Measurements from ENCODE around the gene OR2J2.
"Not testable (repeated sequence)": the region's sequence is repeated elsewhere in the genome, so short reads cannot be mapped to it uniquely, and the experiment has no call there.

Gene OR2J2

GRCh38 chr6:29170607-29171006, at the start of gene OR2J2:
TSS of gene OR2J2 (plus strand) at chr6:29170907. CDS start at chr6:29173636, 2,729 bp downstream.
- DNase-seq (ENCODE audit: low spot score): not testable (repeated sequence)

DNA sequence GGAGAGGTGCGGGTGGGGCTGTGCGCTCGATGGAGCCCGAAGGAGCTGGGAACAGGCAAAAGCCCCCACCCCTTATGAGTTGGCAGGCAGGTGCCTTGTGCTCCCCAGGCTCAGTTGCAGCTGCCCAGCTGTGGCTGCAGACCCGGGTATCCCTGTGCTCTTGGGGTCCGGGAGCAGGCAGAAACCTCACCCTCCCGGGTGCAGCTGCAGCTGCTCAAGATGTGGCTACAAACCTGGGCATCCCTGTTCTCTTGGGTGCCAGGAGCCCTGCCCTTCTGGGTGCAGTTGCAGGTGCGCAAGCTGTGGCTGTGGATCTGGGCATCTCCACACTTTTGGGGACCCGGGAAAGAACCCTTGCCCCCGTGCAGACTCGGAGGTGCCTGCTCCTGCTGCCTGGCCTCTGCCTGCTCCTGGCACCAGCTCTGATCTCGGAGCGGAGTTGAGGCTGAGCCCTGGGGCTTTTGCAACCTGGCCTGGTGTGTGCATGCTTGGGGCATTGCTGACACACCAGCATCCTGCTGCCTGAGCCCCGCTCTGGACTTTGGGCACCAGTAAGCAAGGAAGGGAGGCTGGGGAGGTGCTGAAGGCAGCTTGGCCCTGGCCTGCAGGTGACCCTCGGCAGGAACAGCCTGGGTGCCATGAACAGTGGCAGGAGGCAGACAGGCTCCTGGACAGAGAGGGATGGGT, 41.2 kb upstream of the OR2J2 start:
- no peak for DNase-seq (ENCODE audit: low spot score)

- DNase-seq (ENCODE audit: low spot score): no peak
These were observed 40.1 kb upstream of the OR2J2 start for GRCh38 chr6:29130644-29131043.

GRCh38 chr6:29131691-29132090, 39.0 kb upstream of the OR2J2 start:
- DNase-seq (ENCODE audit: low spot score): no peak

DNA sequence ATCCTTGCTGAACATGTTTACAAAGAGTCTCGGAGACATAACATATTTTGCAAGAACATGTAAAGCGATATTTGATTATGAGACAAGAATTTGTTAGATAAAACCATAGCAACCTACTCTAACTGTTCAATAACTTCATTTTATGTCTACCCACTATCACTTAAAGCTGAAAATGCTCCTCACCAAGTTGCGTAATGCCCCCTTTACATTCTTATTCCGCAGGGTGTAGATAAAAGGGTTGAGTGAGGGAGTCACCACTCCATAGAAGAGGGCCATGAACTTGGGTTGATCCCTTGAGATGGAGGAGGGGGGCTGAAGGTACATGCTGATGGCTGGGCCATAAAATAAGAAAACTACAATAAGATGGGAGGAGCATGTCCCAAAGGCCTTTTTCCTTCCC, 33.0 kb upstream of the OR2J2 start:
- DNase-seq (ENCODE audit: low spot score): no peak

- DNase-seq (ENCODE audit: low spot score): no peak
These were observed 29.1 kb upstream of the OR2J2 start for GRCh38 chr6:29141606-29142005.

DNA sequence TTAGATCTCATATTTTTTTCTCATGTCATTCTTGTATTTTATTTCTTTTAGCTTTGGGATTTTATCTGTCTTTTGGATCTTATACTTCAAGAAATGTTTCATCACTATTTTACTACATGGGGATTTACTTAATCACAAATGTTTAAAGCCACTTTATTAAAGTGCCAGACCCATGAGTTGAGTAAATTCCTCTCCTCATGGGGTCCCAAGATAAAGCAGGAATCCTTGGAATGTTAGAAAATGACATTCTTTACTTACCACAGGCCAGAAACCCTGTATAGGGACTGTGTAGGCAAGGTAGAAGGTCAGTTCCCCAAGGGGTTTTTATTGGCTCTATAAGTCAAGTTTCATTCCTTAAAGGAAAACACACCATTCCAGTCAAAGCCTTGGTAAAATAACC, 28.4 kb upstream of the OR2J2 start:
- DNase-seq (ENCODE audit: low spot score): no peak

DNA sequence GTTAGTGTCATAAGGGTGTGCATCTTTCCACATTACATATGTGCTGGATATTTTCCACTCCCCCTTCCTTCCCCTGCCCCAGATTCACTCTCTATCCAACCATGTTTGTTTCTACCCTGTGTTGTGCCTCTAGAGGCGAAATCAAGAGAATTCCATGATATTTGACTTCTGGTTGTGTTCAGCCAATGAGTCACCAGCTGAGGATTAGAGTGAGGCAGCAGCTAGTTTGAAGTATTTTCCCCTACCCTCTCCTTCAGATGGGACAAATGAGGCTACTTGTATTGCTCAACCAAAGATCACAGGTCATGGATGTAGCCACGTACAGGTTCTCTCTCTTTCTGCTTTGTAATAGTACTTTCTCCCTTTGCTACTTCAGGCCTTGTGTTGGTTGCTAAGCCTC, 24.5 kb upstream of the OR2J2 start:
- DNase-seq (ENCODE audit: low spot score): no peak

DNA sequence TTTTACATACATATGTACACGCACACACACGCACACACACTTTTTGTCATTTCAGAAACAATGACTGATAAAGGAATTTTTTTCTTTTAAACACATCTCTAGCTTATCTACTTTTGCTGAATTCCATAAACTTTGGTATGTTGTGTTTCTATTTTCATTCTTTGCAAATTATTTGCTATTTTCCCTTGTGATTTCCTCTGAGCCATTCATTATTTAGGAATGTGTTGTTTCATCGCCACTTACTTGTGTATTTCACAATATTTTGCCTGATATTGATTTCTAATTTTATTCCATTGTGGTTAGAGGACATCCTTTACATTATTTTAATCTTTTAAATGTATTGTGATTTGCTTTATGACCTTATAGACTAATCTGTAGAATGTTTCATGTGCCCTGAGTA, 23.6 kb upstream of the OR2J2 start:
- DNase-seq (ENCODE audit: low spot score): no peak

DNA sequence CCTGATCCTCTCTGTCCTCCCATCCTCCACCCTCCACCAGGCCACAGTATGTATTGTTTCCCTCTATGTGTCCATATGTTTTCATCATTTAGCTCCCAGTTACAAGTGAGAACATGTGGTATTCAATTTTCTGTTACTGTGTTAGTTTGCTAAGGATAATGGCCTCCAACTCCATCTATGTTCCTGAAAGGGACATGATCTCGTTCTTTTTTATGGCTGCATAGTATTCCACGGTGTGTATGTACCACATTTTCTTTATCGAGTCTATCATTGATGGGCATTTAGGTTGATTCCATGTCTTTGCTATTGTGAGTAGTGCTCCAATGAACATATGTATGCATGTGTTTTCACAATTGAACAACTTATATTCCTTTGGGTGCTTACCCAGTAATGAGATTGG, 21.3 kb upstream of the OR2J2 start:
- DNase-seq (ENCODE audit: low spot score): not testable (repeated sequence)

GRCh38 chr6:29153083-29153482, 17.6 kb upstream of the OR2J2 start:
- no peak for DNase-seq (ENCODE audit: low spot score)

- DNase-seq (ENCODE audit: low spot score): not testable (repeated sequence)
These were observed 15.5 kb upstream of the OR2J2 start for GRCh38 chr6:29155182-29155581.

- not testable (repeated sequence) for DNase-seq (ENCODE audit: low spot score)
These were observed 10.8 kb upstream of the OR2J2 start for GRCh38 chr6:29159922-29160321.

GRCh38 chr6:29165571-29165970, 5.1 kb upstream of the OR2J2 start:
- DNase-seq (ENCODE audit: low spot score): not testable (repeated sequence)

- no peak for DNase-seq (ENCODE audit: low spot score)
These were observed 1.0 kb downstream of the OR2J2 start for GRCh38 chr6:29171736-29172135.

GRCh38 chr6:29183594-29183993, 12.9 kb downstream of the OR2J2 start:
- DNase-seq (ENCODE audit: low spot score): no peak

- DNase-seq (ENCODE audit: low spot score): not testable (repeated sequence)
These were observed 18.0 kb downstream of the OR2J2 start for GRCh38 chr6:29188659-29189058.

- DNase-seq (ENCODE audit: low spot score): no peak
These were observed 30.3 kb downstream of the OR2J2 start for GRCh38 chr6:29200767-29201662.

GRCh38 chr6:29201966-29202365, 31.3 kb downstream of the OR2J2 start:
- DNase-seq (ENCODE audit: low spot score): no peak

GRCh38 chr6:29211488-29211887, 40.8 kb downstream of the OR2J2 start:
- DNase-seq (ENCODE audit: low spot score): no peak

DNA sequence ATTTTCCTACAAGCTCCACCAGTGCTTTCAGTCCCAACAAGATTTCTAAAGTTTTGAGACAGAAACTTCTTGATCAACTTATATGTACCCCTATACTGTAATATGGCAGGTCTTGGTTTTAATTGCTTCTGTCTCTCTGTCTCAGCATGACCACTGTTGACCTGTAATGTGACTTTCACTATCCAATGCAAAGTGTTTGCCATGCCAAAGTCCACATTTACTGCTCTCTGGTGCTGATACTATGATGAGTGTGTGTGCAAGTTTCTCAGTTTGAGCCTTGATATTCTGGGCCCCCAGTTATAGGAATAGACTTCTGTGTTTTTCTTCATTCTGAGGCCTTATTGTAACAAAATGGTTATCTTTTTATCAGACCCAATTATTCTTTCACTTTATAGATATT, 45.8 kb downstream of the OR2J2 start:
- no peak for DNase-seq (ENCODE audit: low spot score)

DNA sequence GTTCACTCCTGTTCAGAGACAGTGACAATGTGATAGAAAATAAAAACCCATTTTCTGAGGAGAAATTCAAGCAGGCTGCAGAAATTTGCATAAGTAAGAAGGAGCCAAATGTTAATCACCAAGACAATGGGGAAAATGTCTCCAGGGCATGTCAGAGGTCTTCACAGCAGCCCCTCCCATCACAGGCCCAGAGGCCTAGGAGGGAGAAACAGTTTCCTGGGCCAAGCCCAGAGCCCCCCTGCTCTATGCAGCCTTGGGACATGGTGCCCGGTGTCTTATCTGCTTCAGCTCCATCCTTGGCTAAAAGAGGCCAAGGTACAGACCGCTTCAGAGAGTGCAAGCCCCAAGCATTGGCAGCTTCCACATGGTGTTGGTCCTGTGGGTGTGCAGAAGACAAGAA, 46.5 kb downstream of the OR2J2 start:
- DNase-seq (ENCODE audit: low spot score): not testable (repeated sequence)

GRCh38 chr6:29218056-29218455, 47.3 kb downstream of the OR2J2 start:
- not testable (repeated sequence) for DNase-seq (ENCODE audit: low spot score)

Measured in AG08395 (cell line).